Activated T-helper 17 cell treated with anti-CD3 and anti-CD28 coated beads, Interleukin-2, amount 50 U/mL, for 72 hours (primary cell): ENCODE results near the gene DGCR8. TPM values are rescaled to one million over a fixed set of nuclear protein-coding genes. Genes with fewer than 3 reads are reported as not detected.

Experiments
- ATAC-seq: fragments of 150-1000 bp; cut with Tn5 transposase; replicated peaks from 2 replicates; pipeline ENCODE4 v1.10.0; 2021; ENCODE audit warnings: mild to moderate bottlenecking, moderate library complexity
- H3K27ac Mint-ChIP-seq: one replicate; pipeline ENCODE4 v1.8.0; 2022; ENCODE audit warnings: mixed read lengths
- H3K27me3 Mint-ChIP-seq: one replicate; pipeline ENCODE4 v1.8.0; 2022; ENCODE audit warnings: mixed read lengths
- H3K36me3 Mint-ChIP-seq: one replicate; pipeline ENCODE4 v1.8.0; 2022; ENCODE audit warnings: low read depth, mild to moderate bottlenecking, mixed read lengths
- H3K4me1 Mint-ChIP-seq: one replicate; pipeline ENCODE4 v1.8.0; 2022; ENCODE audit warnings: mixed read lengths
- H3K4me3 Mint-ChIP-seq: one replicate; pipeline ENCODE4 v1.8.0; 2022; ENCODE audit warnings: mild to moderate bottlenecking, mixed read lengths
- H3K9me3 Mint-ChIP-seq: one replicate; pipeline ENCODE4 v1.8.0; 2022; ENCODE audit warnings: mixed read lengths
- total RNA-seq, 2 donors: library from RNA; stranded (reverse); gene quantifications; one replicate each; pipeline ENCODE4 v1.2.3, GENCODE V29; 2022

The DGCR8 gene
- total RNA-seq, 2 donors from 2014 or later = 42.8 to 43.2 TPM

GRCh38 chr22:20143883-20144665 lies 64.0 kb downstream of the DGCR8 start:
- ATAC-seq = no peak
- Mint-ChIP-seq H3K4me1 (no peaks in the 10 kb centered on the region), H3K27me3 (no peaks in the 10 kb centered on the region), H3K36me3 (no peaks in the 10 kb centered on the region), H3K4me3 (no peak overlapping the region), H3K9me3 (no peaks in the 10 kb centered on the region), H3K27ac (no peak overlapping the region)

- ATAC-seq = no peak
- Mint-ChIP-seq H3K4me1 (no peaks in the 10 kb centered on the region), H3K36me3 (no peaks in the 10 kb centered on the region), H3K27ac (no peak overlapping the region), H3K27me3 (no peaks in the 10 kb centered on the region), H3K4me3 (no peak overlapping the region), H3K9me3 (no peaks in the 10 kb centered on the region)
Measured at GRCh38 chr22:20145206-20145831, 65.3 kb downstream of the DGCR8 start.

GRCh38 chr22:20145832-20146223 lies 65.8 kb downstream of the DGCR8 start:
- H3K27ac Mint-ChIP-seq = no peak overlapping the region
- no peak overlapping the region for H3K4me3 Mint-ChIP-seq
- ATAC-seq = no peak
- no peaks in the 10 kb centered on the region for H3K36me3 Mint-ChIP-seq
- H3K4me1 Mint-ChIP-seq = no peaks in the 10 kb centered on the region
- no peaks in the 10 kb centered on the region for H3K27me3 Mint-ChIP-seq
- H3K9me3 Mint-ChIP-seq = no peaks in the 10 kb centered on the region

GRCh38 chr22:20146777-20147176 lies 66.7 kb downstream of the DGCR8 start:
- Mint-ChIP-seq H3K27ac (no peak overlapping the region), H3K4me1 (no peaks in the 10 kb centered on the region), H3K9me3 (no peaks in the 10 kb centered on the region), H3K27me3 (no peaks in the 10 kb centered on the region), H3K36me3 (no peaks in the 10 kb centered on the region), H3K4me3 (no peak overlapping the region)
- no peak for ATAC-seq

- Mint-ChIP-seq H3K36me3 (no peaks in the 10 kb centered on the region), H3K27ac (no peak overlapping the region), H3K4me3 (no peak overlapping the region), H3K27me3 (no peaks in the 10 kb centered on the region), H3K4me1 (no peaks in the 10 kb centered on the region), H3K9me3 (no peaks in the 10 kb centered on the region)
- no peak for ATAC-seq
Measured at GRCh38 chr22:20147237-20147988, 67.4 kb downstream of the DGCR8 start.

GRCh38 chr22:20148414-20148813 lies 68.4 kb downstream of the DGCR8 start:
- Mint-ChIP-seq H3K27ac (no peak overlapping the region), H3K9me3 (no peaks in the 10 kb centered on the region), H3K4me1 (no peaks in the 10 kb centered on the region), H3K36me3 (no peaks in the 10 kb centered on the region), H3K4me3 (no peak overlapping the region), H3K27me3 (no peaks in the 10 kb centered on the region)
- no peak for ATAC-seq

- no peak for ATAC-seq
- no peaks in the 10 kb centered on the region for H3K36me3 Mint-ChIP-seq
- no peaks in the 10 kb centered on the region for H3K9me3 Mint-ChIP-seq
- no peaks in the 10 kb centered on the region for H3K4me1 Mint-ChIP-seq
- H3K27ac Mint-ChIP-seq = no peak overlapping the region
- no peaks in the 10 kb centered on the region for H3K27me3 Mint-ChIP-seq
- H3K4me3 Mint-ChIP-seq = no peak overlapping the region
Measured at GRCh38 chr22:20149257-20150250, 69.5 kb downstream of the DGCR8 start.

GRCh38 chr22:20150381-20151275 lies 70.6 kb downstream of the DGCR8 start, which contains the start of gene CCDC188:
TSS of gene CCDC188 (minus strand) at chr22:20151055. CDS start at chr22:20150986, 69 bp downstream.
- Mint-ChIP-seq H3K4me3 (no peak within 1 kb of the TSS), H3K4me1 (no peaks in the 10 kb centered on the region), H3K36me3 (no peaks in the 10 kb centered on the region), H3K27me3 (no peaks in the 10 kb centered on the region), H3K27ac (no peak within 1 kb of the TSS), H3K9me3 (no peaks in the 10 kb centered on the region)
- no peak for ATAC-seq

GRCh38 chr22:20151276-20151588 lies 71.2 kb downstream of the DGCR8 start:
- no peaks in the 10 kb centered on the region for H3K27me3 Mint-ChIP-seq
- H3K4me3 Mint-ChIP-seq = no peak overlapping the region
- no peak overlapping the region for H3K27ac Mint-ChIP-seq
- ATAC-seq = no peak
- H3K36me3 Mint-ChIP-seq = no peaks in the 10 kb centered on the region
- H3K4me1 Mint-ChIP-seq = no peaks in the 10 kb centered on the region
- H3K9me3 Mint-ChIP-seq = no peaks in the 10 kb centered on the region

GRCh38 chr22:20152464-20152890 lies 72.4 kb downstream of the DGCR8 start:
- Mint-ChIP-seq H3K36me3 (no peaks in the 10 kb centered on the region), H3K4me3 (no peak overlapping the region), H3K4me1 (no peaks in the 10 kb centered on the region), H3K27ac (no peak overlapping the region), H3K9me3 (no peaks in the 10 kb centered on the region), H3K27me3 (no peaks in the 10 kb centered on the region)
- no peak for ATAC-seq

- H3K36me3 Mint-ChIP-seq = no peaks in the 10 kb centered on the region
- ATAC-seq = no peak
- H3K4me1 Mint-ChIP-seq = no peaks in the 10 kb centered on the region
- no peak overlapping the region for H3K27ac Mint-ChIP-seq
- H3K4me3 Mint-ChIP-seq = no peak overlapping the region
- no peaks in the 10 kb centered on the region for H3K27me3 Mint-ChIP-seq
- no peaks in the 10 kb centered on the region for H3K9me3 Mint-ChIP-seq
Measured at GRCh38 chr22:20153945-20154344, 73.9 kb downstream of the DGCR8 start.

GRCh38 chr22:20154602-20155187 lies 74.7 kb downstream of the DGCR8 start:
- Mint-ChIP-seq H3K4me3 (no peak overlapping the region), H3K9me3 (no peaks in the 10 kb centered on the region), H3K27me3 (no peaks in the 10 kb centered on the region), H3K27ac (no peak overlapping the region), H3K36me3 (no peaks in the 10 kb centered on the region), H3K4me1 (no peaks in the 10 kb centered on the region)
- no peak for ATAC-seq
